Smooth muscle cell (in vitro differentiated cells): Measurements from ENCODE around the gene MPHOSPH10. TPM values are rescaled to one million over a fixed set of nuclear protein-coding genes. Genes with fewer than 3 reads are reported as not detected.
A peak's percentile ranks its signal among the peaks of the same experiment; 100 is the strongest.

Source experiments
- DNase-seq: peaks from one replicate; lab custom pipeline; 2025; ENCODE audit not compliant: unreplicated experiment; lab: John Stamatoyannopoulos, UW
- H2AFZ ChIP-seq: fragments of 200-600 bp; sonication (generic); 2 replicates; pipeline ENCODE4 v1.6.0; 2016; ENCODE audit warnings: antibody characterized with exemption, low read depth, mild to moderate bottlenecking
- H3F3A ChIP-seq: fragments of 200-600 bp; sonication (generic); 2 replicates; pipeline ENCODE4 v1.6.0; 2017; ENCODE audit warnings: antibody characterized with exemption, low read depth
- H3K27ac ChIP-seq: fragments of 200-600 bp; sonication (generic); 2 replicates; pipeline ENCODE4 v1.5.1; 2016; ENCODE audit warnings: low read depth, mild to moderate bottlenecking
- H3K27me3 ChIP-seq: fragments of 200-600 bp; sonication (generic); 2 replicates; pipeline ENCODE4 v1.6.1; 2016; ENCODE audit warnings: low read depth, mild to moderate bottlenecking
- H3K36me3 ChIP-seq: fragments of 200-600 bp; sonication (generic); 2 replicates; pipeline ENCODE4 v1.5.1; 2016; ENCODE audit warnings: low read depth
- H3K4me1 ChIP-seq: fragments of 200-600 bp; sonication (generic); 2 replicates; pipeline ENCODE4 v1.5.1; 2016; ENCODE audit warnings: low read depth
- H3K4me2 ChIP-seq: fragments of 200-600 bp; sonication (generic); 2 replicates; pipeline ENCODE4 v1.6.0; 2016; ENCODE audit warnings: mild to moderate bottlenecking
- H3K4me3 ChIP-seq: fragments of 200-600 bp; sonication (generic); 2 replicates; pipeline ENCODE4 v1.5.1; 2016; ENCODE audit warnings: mild to moderate bottlenecking
- H3K79me2 ChIP-seq: fragments of 200-600 bp; sonication (generic); 2 replicates; pipeline ENCODE4 v1.6.0; 2016; ENCODE audit warnings: low read depth, mild to moderate bottlenecking
- H3K9ac ChIP-seq: fragments of 200-600 bp; sonication (generic); 2 replicates; pipeline ENCODE4 v1.6.0; 2016; ENCODE audit warnings: low read depth
- H3K9me3 ChIP-seq: fragments of 200-600 bp; sonication (generic); replicated peaks from 2 replicates; pipeline ENCODE4 v1.5.1; 2016; ENCODE audit warnings: low read depth
- H4K20me1 ChIP-seq: fragments of 200-600 bp; sonication (generic); 2 replicates; pipeline ENCODE4 v1.6.0; 2016; ENCODE audit warnings: low read depth
- WGBS: methylation state at CpG from one replicate; pipeline ENCODE4 v1.1.7; 2016; ENCODE audit warnings: low lambda C conversion rate; 5-methylcytosine and 5-hydroxymethylcytosine counted together
- polyA plus RNA-seq: library from polyadenylated mRNA; unstranded; fragments of >200 nt; fragmentation: Nextera tagmentation; extraction: Ambion mirVana; gene quantifications from 2 replicates; pipeline ENCODE4 v1.2.1, GENCODE V29; 2016
- total RNA-seq: library from RNA; depleted of rRNA; stranded (reverse); fragments of >200 nt; gene quantifications from 2 replicates; pipeline ENCODE4 v1.2.3, GENCODE V29; 2014
- TF ChIP-seq, protein P1 (sequence below): fragments of 200-600 bp; sonication (generic); IDR thresholded peaks from 2 replicates; pipeline ENCODE4 v1.5.1; 2017; ENCODE audit warnings: borderline replicate concordance, mild to moderate bottlenecking, antibody characterized with exemption; ENCODE audit not compliant: insufficient read depth, poor library complexity, severe bottlenecking

MPHOSPH10 gene
- total and polyA plus RNA-seq, 2 experiments from 2014 or later: 27.3 to 49.8 TPM

DNA sequence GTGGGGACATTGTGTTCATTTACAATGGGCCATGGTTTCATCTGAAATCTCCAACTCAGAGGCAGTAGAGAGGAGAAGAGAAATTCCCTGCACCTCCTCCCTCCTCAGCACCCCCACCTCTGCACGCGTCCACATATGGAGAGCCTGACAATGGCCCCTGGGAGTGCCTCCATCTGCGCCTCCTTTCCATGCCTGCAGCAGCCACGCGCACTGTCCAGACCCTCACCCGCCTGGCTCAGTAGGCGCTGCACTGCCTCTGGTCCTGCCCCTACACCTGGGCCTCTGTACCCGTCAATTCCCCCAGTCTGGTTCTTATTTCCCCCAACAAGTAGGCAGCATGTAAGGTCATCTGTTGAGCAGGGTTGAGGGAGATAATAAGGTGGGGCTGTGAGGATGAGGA, 23.8 kb downstream of the MPHOSPH10 start:
- H3K4me3 ChIP-seq: no peak overlapping the region
- H3F3A ChIP-seq: peaks cover 2% of the 10 kb centered on the region
- H3K79me2 ChIP-seq: no peaks in the 10 kb centered on the region
- H3K4me2 ChIP-seq: no peak overlapping the region
- H3K27me3 ChIP-seq: no peaks in the 10 kb centered on the region
- H3K27ac ChIP-seq: no peak overlapping the region
- H3K9me3 ChIP-seq: no peaks in the 10 kb centered on the region
- H3K36me3 ChIP-seq: peaks cover 1% of the 10 kb centered on the region
- H3K9ac ChIP-seq: no peak overlapping the region
- TF ChIP-seq, protein P1, sequence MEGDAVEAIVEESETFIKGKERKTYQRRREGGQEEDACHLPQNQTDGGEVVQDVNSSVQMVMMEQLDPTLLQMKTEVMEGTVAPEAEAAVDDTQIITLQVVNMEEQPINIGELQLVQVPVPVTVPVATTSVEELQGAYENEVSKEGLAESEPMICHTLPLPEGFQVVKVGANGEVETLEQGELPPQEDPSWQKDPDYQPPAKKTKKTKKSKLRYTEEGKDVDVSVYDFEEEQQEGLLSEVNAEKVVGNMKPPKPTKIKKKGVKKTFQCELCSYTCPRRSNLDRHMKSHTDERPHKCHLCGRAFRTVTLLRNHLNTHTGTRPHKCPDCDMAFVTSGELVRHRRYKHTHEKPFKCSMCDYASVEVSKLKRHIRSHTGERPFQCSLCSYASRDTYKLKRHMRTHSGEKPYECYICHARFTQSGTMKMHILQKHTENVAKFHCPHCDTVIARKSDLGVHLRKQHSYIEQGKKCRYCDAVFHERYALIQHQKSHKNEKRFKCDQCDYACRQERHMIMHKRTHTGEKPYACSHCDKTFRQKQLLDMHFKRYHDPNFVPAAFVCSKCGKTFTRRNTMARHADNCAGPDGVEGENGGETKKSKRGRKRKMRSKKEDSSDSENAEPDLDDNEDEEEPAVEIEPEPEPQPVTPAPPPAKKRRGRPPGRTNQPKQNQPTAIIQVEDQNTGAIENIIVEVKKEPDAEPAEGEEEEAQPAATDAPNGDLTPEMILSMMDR: no peak
- H4K20me1 ChIP-seq: no peaks in the 10 kb centered on the region
- DNase-seq: no peak
- no peaks in the 10 kb centered on the region for H3K4me1 ChIP-seq
- 83% methylated on average over 8 of the region's 8 CpGs for WGBS
- H2AFZ ChIP-seq: no peak overlapping the region

DNA sequence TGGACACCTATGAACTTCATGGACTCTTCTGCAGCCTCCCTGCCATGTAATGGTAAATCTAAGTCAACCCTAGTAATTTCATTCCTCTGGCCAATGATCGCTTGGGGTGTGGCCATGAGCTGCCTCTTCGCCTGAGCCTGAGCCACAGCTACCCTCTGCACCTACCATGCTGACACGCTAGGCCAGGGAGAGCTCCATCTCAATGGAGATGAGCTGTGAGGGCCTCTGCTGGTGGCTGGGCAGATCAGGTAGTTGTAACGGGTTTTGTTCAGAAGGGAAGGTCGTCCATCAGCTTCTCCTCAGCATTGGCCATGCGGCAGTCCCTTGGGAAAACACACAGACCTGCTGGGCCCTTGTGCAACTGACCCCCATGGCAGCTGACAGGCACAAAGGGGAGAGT, 24.4 kb downstream of the MPHOSPH10 start:
- H3K4me2 ChIP-seq: no peak overlapping the region
- no peak overlapping the region for H3K27ac ChIP-seq
- no peaks in the 10 kb centered on the region for H3K79me2 ChIP-seq
- H3K27me3 ChIP-seq: no peaks in the 10 kb centered on the region
- H3K4me3 ChIP-seq: no peak overlapping the region
- WGBS: 61% methylated on average over 6 of the region's 6 CpGs
- H2AFZ ChIP-seq: no peak overlapping the region
- no peaks in the 10 kb centered on the region for H3F3A ChIP-seq
- H3K9ac ChIP-seq: no peak overlapping the region
- no peaks in the 10 kb centered on the region for H3K4me1 ChIP-seq
- no peak for DNase-seq
- H3K36me3 ChIP-seq: no peaks in the 10 kb centered on the region
- TF ChIP-seq, protein P1: peak; percentile 5
- H4K20me1 ChIP-seq: no peaks in the 10 kb centered on the region
- H3K9me3 ChIP-seq: no peaks in the 10 kb centered on the region

DNA sequence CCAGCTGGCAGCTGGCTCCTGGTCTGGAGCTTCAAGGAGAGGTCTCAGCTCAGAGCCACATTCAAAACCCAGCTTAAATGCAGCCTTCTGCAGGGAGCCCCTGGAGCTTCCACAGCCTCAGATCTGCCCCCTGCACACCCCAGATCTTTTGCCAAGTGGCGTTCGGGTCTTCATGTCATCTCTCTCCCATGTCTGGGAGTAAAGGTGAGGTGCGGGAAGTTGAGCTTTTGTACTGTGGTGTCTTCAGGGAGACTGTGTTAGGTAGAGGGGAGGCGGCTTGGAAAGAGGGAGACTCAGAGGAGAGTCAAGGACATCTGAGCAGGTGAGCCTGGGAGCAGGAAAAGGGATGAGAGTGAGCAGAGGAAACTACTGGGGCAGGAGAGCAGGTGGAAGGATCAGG, 25.4 kb downstream of the MPHOSPH10 start:
- DNase-seq: no peak
- no peaks in the 10 kb centered on the region for H3K27me3 ChIP-seq
- no peaks in the 10 kb centered on the region for H3F3A ChIP-seq
- H2AFZ ChIP-seq: no peak overlapping the region
- TF ChIP-seq, protein P1: no peak
- H3K4me3 ChIP-seq: no peak overlapping the region
- H3K79me2 ChIP-seq: no peaks in the 10 kb centered on the region
- no peak overlapping the region for H3K4me2 ChIP-seq
- H3K9ac ChIP-seq: no peak overlapping the region
- H3K9me3 ChIP-seq: no peaks in the 10 kb centered on the region
- H3K4me1 ChIP-seq: no peaks in the 10 kb centered on the region
- H3K36me3 ChIP-seq: no peaks in the 10 kb centered on the region
- WGBS: 88% methylated on average over 4 of the region's 4 CpGs
- no peaks in the 10 kb centered on the region for H4K20me1 ChIP-seq
- no peak overlapping the region for H3K27ac ChIP-seq

DNA sequence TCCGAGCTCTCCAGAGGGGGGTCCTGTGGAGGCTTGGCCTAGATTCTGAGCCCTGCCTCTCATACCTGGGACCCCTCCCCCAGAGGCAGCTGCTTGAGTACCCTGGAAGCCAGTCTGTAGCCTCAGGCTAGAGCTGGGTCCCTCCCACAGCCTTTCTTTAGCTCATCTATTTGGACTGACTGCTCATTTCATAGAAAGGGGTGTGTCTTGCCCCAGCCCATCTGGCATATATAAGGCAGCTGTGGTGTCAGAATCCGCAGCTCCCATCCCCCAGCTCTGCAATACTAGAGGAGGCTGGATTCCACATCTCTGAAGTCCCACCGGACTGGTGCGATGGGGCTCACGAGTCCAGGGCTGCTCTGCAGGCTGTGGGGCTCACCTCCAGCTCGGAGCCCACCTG, 26.1 kb downstream of the MPHOSPH10 start:
- H3K27ac ChIP-seq: no peak overlapping the region
- no peaks in the 10 kb centered on the region for H3F3A ChIP-seq
- no peak overlapping the region for H2AFZ ChIP-seq
- H3K4me3 ChIP-seq: no peak overlapping the region
- TF ChIP-seq, protein P1: no peak
- DNase-seq: no peak
- H4K20me1 ChIP-seq: no peaks in the 10 kb centered on the region
- H3K9ac ChIP-seq: no peak overlapping the region
- 81% methylated on average over 6 of the region's 6 CpGs for WGBS
- H3K9me3 ChIP-seq: no peaks in the 10 kb centered on the region
- H3K79me2 ChIP-seq: no peaks in the 10 kb centered on the region
- no peaks in the 10 kb centered on the region for H3K4me1 ChIP-seq
- H3K36me3 ChIP-seq: no peaks in the 10 kb centered on the region
- no peaks in the 10 kb centered on the region for H3K27me3 ChIP-seq
- peak overlapping the region; percentile 47 for H3K4me2 ChIP-seq
